Fibroblast of mammary gland (primary cell): ENCODE results near the gene RAB40C.

Source experiments
- DNase-seq: peaks from one replicate; pipeline ENCODE4 v3.0.0-alpha.2; 2010; ENCODE audit warnings: low read depth
- H3K4me3 ChIP-seq: 2 replicates; pipeline ENCODE4 v1.5.1; 2011; ENCODE audit warnings: low read depth, mild to moderate bottlenecking, low read length, moderate library complexity; ENCODE audit not compliant: control insufficient read depth
- CTCF ChIP-seq: conservative IDR thresholded peaks from 2 replicates; pipeline ENCODE4 v1.5.1; 2011; ENCODE audit warnings: low read depth, low read length, inconsistent platforms; ENCODE audit not compliant: control insufficient read depth, insufficient read depth

The RAB40C gene

DNA sequence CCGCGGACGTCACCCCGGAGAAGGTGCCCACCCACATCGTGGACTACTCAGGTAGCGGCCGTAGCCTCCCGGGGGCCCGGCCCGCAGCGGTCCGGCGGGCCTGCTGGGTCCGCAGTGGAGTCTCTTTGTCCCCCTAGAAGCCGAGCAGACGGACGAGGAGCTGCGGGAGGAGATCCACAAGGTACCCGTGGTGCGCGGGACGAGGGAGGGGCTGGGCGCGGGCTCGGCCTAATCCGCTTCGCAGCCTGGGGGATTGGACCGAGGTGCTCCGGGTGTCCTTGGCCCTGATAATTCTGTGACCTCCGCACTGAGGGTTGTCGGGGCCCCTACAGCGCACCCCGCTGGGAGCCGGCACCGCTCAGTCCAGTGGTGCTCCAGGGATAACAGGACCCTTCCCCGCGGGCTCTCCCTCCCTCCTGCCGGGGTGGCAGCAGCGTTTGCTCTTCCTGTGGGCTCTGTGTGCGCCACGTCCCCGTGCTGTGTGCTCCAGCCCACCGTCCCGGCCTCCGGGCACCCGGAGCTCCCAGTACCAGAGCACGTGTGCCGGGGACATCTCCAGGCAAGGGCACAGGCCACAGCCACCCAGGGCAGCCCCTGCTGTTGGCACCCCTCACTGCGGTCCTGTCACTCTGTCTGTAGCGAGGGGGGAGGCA lies 78.8 kb downstream of the RAB40C start:
- peak overlapping the region; percentile 73 for H3K4me3 ChIP-seq
- no peak for TF ChIP-seq CTCF
- no peak for DNase-seq

GRCh38 chr16:669666-670065 lies 79.8 kb downstream of the RAB40C start:
- H3K4me3 ChIP-seq, result no peak overlapping the region
- no peak for TF ChIP-seq CTCF
- no peak for DNase-seq

- H3K4me3 ChIP-seq, result no peak overlapping the region
- TF ChIP-seq CTCF, result no peak
- DNase-seq, result no peak
Observed at GRCh38 chr16:670485-671352, 80.9 kb downstream of the RAB40C start.

DNA sequence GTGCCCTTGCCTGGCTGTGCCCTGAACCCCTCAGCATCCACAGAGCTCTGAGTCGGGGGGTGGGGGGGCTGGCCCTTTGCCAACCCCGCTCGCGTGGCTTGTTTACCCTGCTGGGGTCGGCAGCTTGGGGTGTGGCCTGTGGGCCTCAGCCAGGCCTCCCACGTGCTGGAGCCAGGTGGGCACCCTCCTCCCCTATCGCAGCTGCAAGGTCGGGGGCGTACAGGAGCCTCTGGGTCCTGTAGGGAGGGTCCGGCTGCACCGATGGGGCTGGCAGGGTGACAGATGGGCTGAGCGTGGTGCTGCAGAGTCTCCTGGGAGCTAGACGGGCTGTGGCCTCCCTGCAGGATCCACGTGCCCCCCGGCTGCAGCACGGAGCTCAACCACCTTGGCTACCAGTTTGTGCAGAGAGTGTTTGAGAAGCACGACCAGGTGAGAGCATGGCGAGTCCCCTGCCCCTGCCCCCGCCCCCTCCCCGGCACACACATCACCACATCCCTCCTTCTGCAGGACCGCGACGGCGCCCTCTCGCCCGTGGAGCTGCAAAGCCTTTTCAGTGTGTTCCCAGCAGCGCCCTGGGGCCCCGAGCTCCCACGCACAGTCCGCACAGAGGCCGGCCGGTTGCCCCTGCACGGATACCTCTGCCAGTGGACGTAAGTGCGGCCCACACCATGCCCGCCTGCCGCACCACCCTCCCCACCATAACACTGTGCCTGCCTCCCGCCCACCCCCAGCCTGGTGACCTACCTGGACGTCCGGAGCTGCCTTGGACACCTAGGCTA lies 81.7 kb downstream of the RAB40C start:
- H3K4me3 ChIP-seq, result no peak overlapping the region
- DNase-seq, result no peak
- no peak for TF ChIP-seq CTCF

- TF ChIP-seq CTCF, result no peak
- H3K4me3 ChIP-seq, result no peak overlapping the region
- DNase-seq, result no peak
Observed at GRCh38 chr16:672371-672770, 82.5 kb downstream of the RAB40C start.

DNA sequence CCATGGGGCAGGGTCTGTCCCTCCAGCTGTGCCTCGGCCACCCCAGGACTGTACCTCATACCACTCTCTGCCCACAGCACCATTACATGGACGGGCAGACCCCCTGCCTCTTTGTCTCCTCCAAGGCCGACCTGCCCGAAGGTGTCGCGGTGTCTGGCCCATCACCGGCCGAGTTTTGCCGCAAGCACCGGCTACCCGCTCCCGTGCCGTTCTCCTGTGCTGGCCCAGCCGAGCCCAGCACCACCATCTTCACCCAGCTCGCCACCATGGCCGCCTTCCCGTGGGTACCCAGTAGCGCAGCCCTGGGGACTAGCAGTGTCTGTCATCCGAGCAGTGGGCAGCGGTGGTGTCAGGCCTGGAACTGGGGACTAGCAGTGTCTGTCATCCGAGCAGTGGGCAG lies 83.0 kb downstream of the RAB40C start:
- H3K4me3 ChIP-seq, result no peak overlapping the region
- no peak for DNase-seq
- TF ChIP-seq CTCF, result no peak
